Activated naive CD4-positive, alpha-beta T cell treated with anti-CD3 and anti-CD28 coated beads, Interleukin-2, amount 10 ng/mL, durations not matched to agents 7 days and 5 days (primary cell): ENCODE measurements around the gene MAPK8IP1.

Experiments
- CTCF ChIA-PET: fragments of 350-600 bp; sonication (Branson Sonifier 250); formaldehyde crosslinking; loops from one replicate; lab custom pipeline; 2021; ENCODE audit warnings: antibody characterized with exemption; lab: Charles Lee
- DNase-seq: peaks from one replicate; pipeline ENCODE4 v3.0.0-alpha.2; 2020
- H3K27ac Mint-ChIP-seq: one replicate; pipeline ENCODE4 v1.8.0; 2021; ENCODE audit warnings: mild to moderate bottlenecking, moderate library complexity, mixed read lengths
- H3K27me3 Mint-ChIP-seq: one replicate; pipeline ENCODE4 v1.8.0; 2021; ENCODE audit warnings: mild to moderate bottlenecking, mixed read lengths
- H3K36me3 Mint-ChIP-seq: one replicate; pipeline ENCODE4 v1.8.0; 2021; ENCODE audit warnings: mixed read lengths
- H3K4me1 Mint-ChIP-seq: one replicate; pipeline ENCODE4 v1.8.0; 2021; ENCODE audit warnings: mixed read lengths
- H3K4me3 Mint-ChIP-seq: one replicate; pipeline ENCODE4 v1.8.0; 2021; ENCODE audit warnings: mild to moderate bottlenecking, moderate library complexity, mixed read lengths
- H3K9me3 Mint-ChIP-seq: one replicate; pipeline ENCODE4 v1.8.0; 2021; ENCODE audit warnings: mixed read lengths

MAPK8IP1 gene

GRCh38 chr11:45917623-45918330 lies 32.3 kb downstream of the MAPK8IP1 start, which contains the start of gene PEX16:
Gene PEX16, minus strand, starts transcription at chr11:45917877. Its CDS starts 66 bp downstream, at chr11:45917811.
- Mint-ChIP-seq H3K36me3 (peaks cover 18% of the 10 kb centered on the region), H3K4me1 (peaks cover 51% of the 10 kb centered on the region), H3K27me3 (peaks cover 23% of the 10 kb centered on the region), H3K4me3 (peak within 1 kb of the TSS; percentile 86), H3K27ac (peak within 1 kb of the TSS; percentile 98), H3K9me3 (no peaks in the 10 kb centered on the region)
- peak; percentile 98 for DNase-seq
- CTCF ChIA-PET, result interaction anchor here (0.6 to 1.4 kb wide), 3 partner anchors 13 to 89 kb away, joined by 3 to 4 read pairs (median 4); no protein-coding TSS in a partner anchor

GRCh38 chr11:45918331-45918941 lies 33.0 kb downstream of the MAPK8IP1 start:
- no peaks in the 10 kb centered on the region for H3K9me3 Mint-ChIP-seq
- H3K36me3 Mint-ChIP-seq, result peaks cover 18% of the 10 kb centered on the region
- H3K4me1 Mint-ChIP-seq, result peaks cover 55% of the 10 kb centered on the region

GRCh38 chr11:45918962-45919675 lies 33.7 kb downstream of the MAPK8IP1 start:
- peak overlapping the region; percentile 86 for H3K4me3 Mint-ChIP-seq
- peak overlapping the region; percentile 98 for H3K27ac Mint-ChIP-seq
- H3K9me3 Mint-ChIP-seq, result no peaks in the 10 kb centered on the region
- H3K4me1 Mint-ChIP-seq, result peaks cover 58% of the 10 kb centered on the region
- CTCF ChIA-PET, result interaction anchor here (0.6 kb wide), 1 partner anchor 75 kb away, joined by 3 read pairs; no protein-coding TSS in a partner anchor
- DNase-seq, result no peak
- H3K27me3 Mint-ChIP-seq, result peaks cover 36% of the 10 kb centered on the region
- peaks cover 15% of the 10 kb centered on the region for H3K36me3 Mint-ChIP-seq

More at GRCh38 chr11:45918331-45918941, 33.0 kb downstream of the MAPK8IP1 start:
- Mint-ChIP-seq H3K4me3 (peak overlapping the region; percentile 86), H3K27me3 (peaks cover 29% of the 10 kb centered on the region), H3K27ac (peak overlapping the region; percentile 98)
- DNase-seq, result peak; percentile 82
- CTCF ChIA-PET, result interaction anchor here (0.6 to 1.4 kb wide), 3 partner anchors 12 to 74 kb away, joined by 3 to 4 read pairs (median 4); no protein-coding TSS in a partner anchor

GRCh38 chr11:45919806-45920530 lies 34.5 kb downstream of the MAPK8IP1 start:
- H3K4me1 Mint-ChIP-seq, result peaks cover 59% of the 10 kb centered on the region
- CTCF ChIA-PET, result no interaction called here
- no peak for DNase-seq
- H3K9me3 Mint-ChIP-seq, result no peaks in the 10 kb centered on the region
- H3K4me3 Mint-ChIP-seq, result peak overlapping the region; percentile 86
- H3K36me3 Mint-ChIP-seq, result peaks cover 12% of the 10 kb centered on the region
- peaks cover 44% of the 10 kb centered on the region for H3K27me3 Mint-ChIP-seq
- H3K27ac Mint-ChIP-seq, result no peak overlapping the region

GRCh38 chr11:45920531-45921477 lies 35.4 kb downstream of the MAPK8IP1 start:
- peak; percentile 14 for DNase-seq
- CTCF ChIA-PET, result no interaction called here
- H3K27ac Mint-ChIP-seq, result no peak overlapping the region
- H3K4me1 Mint-ChIP-seq, result peaks cover 53% of the 10 kb centered on the region
- peaks cover 52% of the 10 kb centered on the region for H3K27me3 Mint-ChIP-seq
- H3K36me3 Mint-ChIP-seq, result peaks cover 9% of the 10 kb centered on the region
- no peaks in the 10 kb centered on the region for H3K9me3 Mint-ChIP-seq
- H3K4me3 Mint-ChIP-seq, result peak overlapping the region; percentile 48

- H3K27ac Mint-ChIP-seq, result no peak overlapping the region
- H3K9me3 Mint-ChIP-seq, result no peaks in the 10 kb centered on the region
- peak; percentile 24 for DNase-seq
- H3K4me1 Mint-ChIP-seq, result peaks cover 44% of the 10 kb centered on the region
- H3K4me3 Mint-ChIP-seq, result peak overlapping the region; percentile 48
- H3K27me3 Mint-ChIP-seq, result peaks cover 62% of the 10 kb centered on the region
- H3K36me3 Mint-ChIP-seq, result peaks cover 2% of the 10 kb centered on the region
- CTCF ChIA-PET, result no interaction called here
Measured at GRCh38 chr11:45921561-45922424, 36.3 kb downstream of the MAPK8IP1 start.

GRCh38 chr11:45922425-45923082 lies 37.1 kb downstream of the MAPK8IP1 start, which contains the start of gene LARGE2:
Gene LARGE2, plus strand, starts transcription at chr11:45922656. Its CDS starts 227 bp downstream, at chr11:45922883.
- peak; percentile 33 for DNase-seq
- H3K36me3 Mint-ChIP-seq, result peaks cover 2% of the 10 kb centered on the region
- CTCF ChIA-PET, result no interaction called here
- peak within 1 kb of the TSS; percentile 65 for H3K4me3 Mint-ChIP-seq
- H3K4me1 Mint-ChIP-seq, result peaks cover 47% of the 10 kb centered on the region
- H3K9me3 Mint-ChIP-seq, result no peaks in the 10 kb centered on the region
- H3K27ac Mint-ChIP-seq, result no peak within 1 kb of the TSS
- peaks cover 62% of the 10 kb centered on the region for H3K27me3 Mint-ChIP-seq

GRCh38 chr11:45924036-45924915 lies 38.8 kb downstream of the MAPK8IP1 start:
- no peak overlapping the region for H3K27ac Mint-ChIP-seq
- peaks cover 2% of the 10 kb centered on the region for H3K36me3 Mint-ChIP-seq
- peaks cover 38% of the 10 kb centered on the region for H3K4me1 Mint-ChIP-seq
- peak overlapping the region; percentile 42 for H3K4me3 Mint-ChIP-seq
- DNase-seq, result peak; percentile 16
- CTCF ChIA-PET, result interaction anchor here (1.2 kb wide), 1 partner anchor 83 kb away, joined by 4 read pairs; no protein-coding TSS in a partner anchor
- no peaks in the 10 kb centered on the region for H3K9me3 Mint-ChIP-seq
- H3K27me3 Mint-ChIP-seq, result peaks cover 62% of the 10 kb centered on the region

GRCh38 chr11:45924927-45925326 lies 39.5 kb downstream of the MAPK8IP1 start:
- Mint-ChIP-seq H3K4me3 (no peak overlapping the region), H3K27me3 (peaks cover 61% of the 10 kb centered on the region), H3K9me3 (no peaks in the 10 kb centered on the region), H3K4me1 (peaks cover 38% of the 10 kb centered on the region), H3K27ac (no peak overlapping the region), H3K36me3 (peaks cover 2% of the 10 kb centered on the region)
- DNase-seq, result no peak
- CTCF ChIA-PET, result no interaction called here

GRCh38 chr11:45925550-45925949 lies 40.1 kb downstream of the MAPK8IP1 start:
- Mint-ChIP-seq H3K9me3 (no peaks in the 10 kb centered on the region), H3K4me3 (no peak overlapping the region), H3K4me1 (peaks cover 38% of the 10 kb centered on the region), H3K27me3 (peaks cover 55% of the 10 kb centered on the region), H3K27ac (no peak overlapping the region), H3K36me3 (peaks cover 2% of the 10 kb centered on the region)
- DNase-seq, result no peak
- CTCF ChIA-PET, result no interaction called here

GRCh38 chr11:45926001-45926401 lies 40.5 kb downstream of the MAPK8IP1 start:
- DNase-seq, result no peak
- CTCF ChIA-PET, result no interaction called here
- Mint-ChIP-seq H3K27me3 (peaks cover 50% of the 10 kb centered on the region), H3K9me3 (no peaks in the 10 kb centered on the region), H3K4me3 (no peak overlapping the region), H3K36me3 (peaks cover 2% of the 10 kb centered on the region), H3K4me1 (peaks cover 43% of the 10 kb centered on the region), H3K27ac (no peak overlapping the region)
